A549 (cell line): ENCODE data around the gene RAB30.

Source experiments
- CHD2 ChIP-seq: fragments of 150-350 bp; IDR thresholded peaks from 2 replicates; pipeline ENCODE4 v1.6.1; 2014; ENCODE audit warnings: low read length; ENCODE audit not compliant: partially characterized antibody
- CTCF ChIP-seq: fragments of >200 bp; sonication (Bioruptor Twin); formaldehyde crosslinking; IDR thresholded peaks from 3 replicates; pipeline ENCODE4 v1.5.1; 2016
- EP300 ChIP-seq, 2 experiments: fragments of >200 bp; sonication (Bioruptor Twin); formaldehyde crosslinking; IDR thresholded peaks; 2 replicates in 1 of 2; 3 replicates in 1 of 2; pipeline ENCODE4 v1.6.1; 2016 to 2017
- HOXA7 ChIP-seq: fragments of 250-450 bp; sonication (Bioruptor Pico); IDR thresholded peaks from 2 replicates; pipeline ENCODE4 v1.5.0; 2020; ENCODE audit warnings: mild to moderate bottlenecking, moderate library complexity
- MAFK ChIP-seq: fragments of 450-650 bp; IDR thresholded peaks from 2 replicates; pipeline ENCODE4 v1.6.1; 2014; ENCODE audit not compliant: partially characterized antibody
- NR3C1 ChIP-seq: fragments of >200 bp; sonication (Bioruptor Twin); formaldehyde crosslinking; IDR thresholded peaks from 3 replicates; pipeline ENCODE4 v1.6.1; 2017
- POLR2A ChIP-seq: IDR thresholded peaks from 2 replicates; pipeline ENCODE4 v1.6.1; 2012; ENCODE audit warnings: mild to moderate bottlenecking, low read length
- SMC3 ChIP-seq: fragments of >200 bp; sonication (Bioruptor Twin); formaldehyde crosslinking; IDR thresholded peaks from 3 replicates; pipeline ENCODE4 v1.6.1; 2018; ENCODE audit warnings: inconsistent platforms

- TF ChIP-seq CTCF (no peak), HOXA7 (CRISPR knock-in tag) (no peak), EP300 (IDR thresholded peaks at IDR 0.05) (no peak), POLR2A (no peak), CHD2 (no peak), SMC3 (no peak), NR3C1 (no peak), MAFK (no peak)
Observed at GRCh38 chr11:83046621-83047172, 25.0 kb downstream of the RAB30 start.
